Heart left ventricle (tissue), 16 donors: ENCODE measurements around the gene MRPL20. TPM values are rescaled to one million over a fixed set of nuclear protein-coding genes. Genes with fewer than 3 reads are reported as not detected.
"Not testable (repeated sequence)": the region's sequence is repeated elsewhere in the genome, so short reads cannot be mapped to it uniquely, and the experiment has no call there.

Experiments used
- ATAC-seq, 4 donors: fragments of 200-7000 bp; cut with Tn5 transposase; one replicate each; pipeline ENCODE4 v1.9.1; 2020 to 2022; ENCODE audit warnings: moderate library complexity in 4 of 4, mild to moderate bottlenecking in 3 of 4, moderate number of reproducible peaks in 1 of 4
- DNase-seq, 5 donors: peaks; one replicate each; pipeline ENCODE4 v3.0.0-alpha.2; 2020
- H3K27ac ChIP-seq, 12 donors: fragments of 200-600 bp; sonication (generic) in 4 of 12; one replicate each; pipeline versions ENCODE4 v1.5.0 to v1.8.0; 2016 to 2022; ENCODE audit warnings: mild to moderate bottlenecking in 2 of 12
- H3K27me3 ChIP-seq, 9 donors: fragments of 200-600 bp; sonication (generic) in 2 of 9; one replicate each; pipeline versions ENCODE4 v1.5.1 to v1.8.0; 2016 to 2022; ENCODE audit warnings: mild to moderate bottlenecking in 3 of 9
- H3K36me3 ChIP-seq, 9 donors: fragments of 200-600 bp; sonication (generic) in 2 of 9; one replicate each; pipeline versions ENCODE4 v1.5.0 to v1.8.0; 2018 to 2022; ENCODE audit warnings: mild to moderate bottlenecking in 2 of 9
- H3K4me1 ChIP-seq, 12 donors: fragments of 200-600 bp; sonication (generic) in 4 of 12; one replicate each; pipeline versions ENCODE4 v1.5.0 to v1.8.0; 2016 to 2022; ENCODE audit warnings: mild to moderate bottlenecking in 3 of 12
- H3K4me3 ChIP-seq, 12 donors: fragments of 200-600 bp; sonication (generic) in 4 of 12; one replicate each; pipeline versions ENCODE4 v1.5.0 to v1.8.0; 2017 to 2022; ENCODE audit warnings: mild to moderate bottlenecking in 9 of 12, moderate library complexity in 4 of 12
- H3K9me3 ChIP-seq, 12 donors: fragments of 200-600 bp; sonication (generic) in 4 of 12; one replicate each; pipeline versions ENCODE4 v1.5.0 to v1.8.0; 2016 to 2022; ENCODE audit warnings: mild to moderate bottlenecking in 1 of 12
- CTCF ChIP-seq, 12 donors: fragments of 200-600 bp; sonication (generic) in 4 of 12; IDR thresholded peaks; one replicate each; pipeline versions ENCODE4 v1.5.0 to v1.8.0; 2018 to 2022; ENCODE audit warnings: antibody characterized with exemption in 12 of 12, mild to moderate bottlenecking in 5 of 12
- POLR2A ChIP-seq, 2 donors: fragments of 450-650 bp; IDR thresholded peaks; one replicate each; pipeline ENCODE4 v1.6.1; 2017; ENCODE audit warnings: antibody characterized with exemption in 2 of 2, mild to moderate bottlenecking in 2 of 2, moderate library complexity in 2 of 2
- WGBS, 4 donors: extraction: QIAGEN DNeasy Blood & Tissue Kit in 2 of 4; methylation state at CpG; one replicate each; pipeline versions ENCODE4 v1.1.5 to v1.1.7; 2013 to 2018; 5-methylcytosine and 5-hydroxymethylcytosine counted together
- intact Hi-C, 10 donors: fragments of 100-400 bp; cut with DNase I; formaldehyde crosslinking; loops; one replicate each; pipeline versions ENCODE4 v1.11.1 to v1.14.2; 2022
- polyA plus RNA-seq, 2 donors: library from polyadenylated mRNA; stranded (reverse); fragments of 200-250 nt; gene quantifications; one replicate each; pipeline ENCODE4 v1.2.3, GENCODE V29; 2013
- total RNA-seq, 9 donors: library from RNA; depleted of rRNA in 2 of 9; stranded (reverse); fragments of >200 nt in 2 of 9; fragmentation: NEBNext Ultra II Directional in 3 of 9; extraction: Animal tissue kit (Norgen Biotek cat#: 25700) in 3 of 9; gene quantifications; one replicate each; pipeline versions ENCODE4 v1.1.0 to v1.2.4, GENCODE V29; 2016 to 2023
- donor health status: ischemic (EF 13 %, LVEDD 7.1; RV severe dilation, severe dysfunction).
- donor health status: healthy with polysubstance abuse.
- donor health status: DM: no; HTN: yes; CAD: no.
- donor health status: DM: no; HTN: no; CAD: no.
- donor health status: ischemic (EF 25% LVEDD 6.9; RV normal size, moderate dysfunction).
- donor health status: ischemic (EF 25% LVEDD 5.7; RV mildly dilated, moderate dysfunction).
- donor health status: healthy.
- donor health status: DM: yes; HTN: yes; CAD: no.
- donor health status: ischemic (EF 35%, LVEDD 5.7; RV mildly dilated, moderate dysfunction).
- donor health status: nonischemic (EF 11% LVEDD 7.7; RV severe dilation, severe dysfunction).
- donor health status: DM: yes; HTN: yes; CAD: no.
- donor health status: PGD.
- donor health status: ischemic (EF 29% LVEDD 5.4; RV normal size, mild dysfunction).
- donor health status: nonischemic (EF 23%, LVEDD 6.1; RV moderate dilation, normal function).

MRPL20 gene
- total and polyA plus RNA-seq, 11 donors, result 112 to 238 (median 141) TPM

- intact Hi-C loops, result loop anchor here in 5 of 10 donors (10.0 kb wide), 2 partner anchors 133 to 257 kb away; partner anchors contain the start of gene C1orf159 (in 1 of the 5)
- DNase-seq (no peak), ATAC-seq (no peak)
- Histone ChIP-seq H3K36me3 (peaks cover 0 to 16% (median 9%) of the 10 kb centered on the region in 9 donors), H3K27ac (peak overlapping the region in 1 of 12 donors; percentile 10), H3K4me3 (no peak overlapping the region), H3K27me3 (no peaks in the 10 kb centered on the region), H3K9me3 (no peaks in the 10 kb centered on the region), H3K4me1 (peaks cover 10 to 42% (median 33%) of the 10 kb centered on the region in 12 donors)
- TF ChIP-seq POLR2A (IDR thresholded peaks at IDR 0.05) (no peak), CTCF (IDR thresholded peaks at IDR 0.05) (no peak)
- 66 to 83% (median 71%) methylated on average over 9 to 12 of the region's 12 CpGs for WGBS, 4 donors
These were observed 35.7 kb downstream of the MRPL20 start for GRCh38 chr1:1371364-1371745.

GRCh38 chr1:1370771-1371300, 36.3 kb downstream of the MRPL20 start:
- intact Hi-C loops, result loop anchor here in 5 of 10 donors (10.0 kb wide), 2 partner anchors 134 to 256 kb away; partner anchors contain the start of gene C1orf159 (in 1 of the 5)
- TF ChIP-seq POLR2A (IDR thresholded peaks at IDR 0.05), result no peak
- no peak for TF ChIP-seq CTCF (IDR thresholded peaks at IDR 0.05)
- H3K9me3 ChIP-seq, result no peaks in the 10 kb centered on the region

GRCh38 chr1:1370094-1370493, 37.0 kb downstream of the MRPL20 start:
- not testable (repeated sequence) for DNase-seq, ATAC-seq, H3K27ac ChIP-seq, H3K27me3 ChIP-seq, H3K9me3 ChIP-seq, H3K4me3 ChIP-seq
- H3K4me1 ChIP-seq, result peaks cover 10 to 37% (median 27%) of the 10 kb centered on the region in 12 donors
- peaks cover 0 to 16% (median 9%) of the 10 kb centered on the region in 9 donors for H3K36me3 ChIP-seq
- WGBS, 4 donors, result 85 to 94% (median 90%) methylated on average over 14 of the region's 14 CpGs
- intact Hi-C loops, result loop anchor here in 5 of 10 donors (10.0 kb wide), 2 partner anchors 135 to 255 kb away; partner anchors contain the start of gene C1orf159 (in 1 of the 5)

More at GRCh38 chr1:1370771-1371300, 36.3 kb downstream of the MRPL20 start:
- H3K4me1 ChIP-seq, result peaks cover 10 to 39% (median 29%) of the 10 kb centered on the region in 12 donors
- no peak for DNase-seq
- H3K4me3 ChIP-seq, result no peak overlapping the region
- H3K36me3 ChIP-seq, result peaks cover 0 to 16% (median 9%) of the 10 kb centered on the region in 9 donors
- no peak for ATAC-seq
- no peak overlapping the region for H3K27ac ChIP-seq
- WGBS, 4 donors, result 78 to 88% (median 86%) methylated on average over 14 to 16 of the region's 16 CpGs
- no peaks in the 10 kb centered on the region for H3K27me3 ChIP-seq

GRCh38 chr1:1367315-1367714, 39.8 kb downstream of the MRPL20 start:
- Histone ChIP-seq H3K36me3 (no peaks in the 10 kb centered on the region), H3K4me1 (peaks cover 0 to 15% (median 9%) of the 10 kb centered on the region in 12 donors), H3K27me3 (no peaks in the 10 kb centered on the region), H3K27ac (no peak overlapping the region), H3K4me3 (no peak overlapping the region), H3K9me3 (no peaks in the 10 kb centered on the region)
- TF ChIP-seq POLR2A (IDR thresholded peaks at IDR 0.05) (no peak), CTCF (IDR thresholded peaks at IDR 0.05) (no peak)
- 93 to 97% (median 95%) methylated on average over 5 of the region's 5 CpGs for WGBS, 4 donors
- no peak for ATAC-seq
- intact Hi-C loops, result loop anchor here in 1 of 10 donors (10.0 kb wide), 1 partner anchor 333 kb away; no protein-coding TSS in a partner anchor
- DNase-seq, result no peak
